Fibroblast of skin of back (primary cell): ENCODE results near the gene STK32C.

ENCODE experiments used
- DNase-seq: peaks from one replicate; pipeline ENCODE4 v3.0.0-alpha.2; 2013

The STK32C gene

GRCh38 chr10:132206806-132207535 is 100.8 kb downstream of the STK32C start:
- DNase-seq = no peak

- DNase-seq = no peak
Measured at GRCh38 chr10:132206377-132206745, 101.4 kb downstream of the STK32C start.

- DNase-seq = no peak
Measured at GRCh38 chr10:132205650-132206376, 101.9 kb downstream of the STK32C start.

GRCh38 chr10:132204781-132205473 is 102.8 kb downstream of the STK32C start:
- no peak for DNase-seq

- no peak for DNase-seq
Measured at GRCh38 chr10:132204078-132204780, 103.5 kb downstream of the STK32C start.

GRCh38 chr10:132203256-132204077 is 104.3 kb downstream of the STK32C start:
- DNase-seq = no peak

- DNase-seq = no peak
Measured at GRCh38 chr10:132202070-132202970, 105.4 kb downstream of the STK32C start.

- DNase-seq = no peak
Measured at GRCh38 chr10:132201111-132201969, 106.4 kb downstream of the STK32C start.

- no peak for DNase-seq
Measured at GRCh38 chr10:132200344-132201110, 107.2 kb downstream of the STK32C start.

GRCh38 chr10:132199854-132200311 is 107.9 kb downstream of the STK32C start:
- no peak for DNase-seq

- no peak for DNase-seq
Measured at GRCh38 chr10:132199268-132199853, 108.4 kb downstream of the STK32C start.

GRCh38 chr10:132198381-132199181 is 109.2 kb downstream of the STK32C start:
- DNase-seq = no peak

GRCh38 chr10:132198068-132198370 is 109.7 kb downstream of the STK32C start:
- no peak for DNase-seq

GRCh38 chr10:132197271-132198067 is 110.3 kb downstream of the STK32C start:
- DNase-seq = no peak

- no peak for DNase-seq
Measured at GRCh38 chr10:132196178-132197113, 111.3 kb downstream of the STK32C start.
